Immature natural killer cell (primary cell): ENCODE results near the gene CDAN1. TPM values are rescaled to one million over a fixed set of nuclear protein-coding genes. Genes with fewer than 3 reads are reported as not detected.

ENCODE experiments used
- polyA plus RNA-seq, 3 donors: library from polyadenylated mRNA; unstranded; fragments of 300-500 nt; fragmentation: Illumina TruSeq; gene quantifications; one replicate each; pipeline ENCODE4 v1.2.3, GENCODE V29; 2021

The CDAN1 gene
- polyA plus RNA-seq, 3 donors from 2014 or later, result 3.9 to 8.2 (median 4.3) TPM

Other genes with a start within 250 kb of the CDAN1 start
- 10 to 100 TPM; 20.3 to 65.5 (median 21.7) TPM for gene ZNF106, start 246.0 kb downstream of the CDAN1 start, polyA plus RNA-seq
- 10 to 100 TPM; 79.2 to 95.4 (median 85.8) TPM for gene SNAP23, start 241.5 kb downstream of the CDAN1 start, polyA plus RNA-seq
- 10 to 100 TPM in 1 of 3 donors, 1 to 10 TPM in 2; 1.2 to 14.0 (median 8.6) TPM for gene LRRC57, start 188.3 kb downstream of the CDAN1 start, polyA plus RNA-seq
- 10 to 100 TPM; 18.5 to 37.0 (median 31.5) TPM for gene HAUS2, start 188.3 kb downstream of the CDAN1 start, polyA plus RNA-seq
- 1 to 10 TPM in 2 of 3 donors, not detected in 1; 1.1 to 2.3 TPM for gene STARD9, start 161.5 kb downstream of the CDAN1 start, polyA plus RNA-seq
- 10 to 100 TPM in 1 of 3 donors, 1 to 10 TPM in 2; 5.1 to 11.0 (median 5.9) TPM for gene TTBK2, start 183.7 kb upstream of the CDAN1 start, polyA plus RNA-seq